Stimulated activated CD4-positive, alpha-beta T cell treated with anti-CD3 and anti-CD28 coated beads, Interleukin-15, amount 100 ng/mL, for 48 hours (primary cell): ENCODE results near the gene DTNBP1.

Experiments used
- DNase-seq, 2 donors: peaks; one replicate each; pipeline ENCODE4 v3.0.0-alpha.2; 2020; ENCODE audit warnings: low read depth in 2 of 2

Gene DTNBP1

DNA sequence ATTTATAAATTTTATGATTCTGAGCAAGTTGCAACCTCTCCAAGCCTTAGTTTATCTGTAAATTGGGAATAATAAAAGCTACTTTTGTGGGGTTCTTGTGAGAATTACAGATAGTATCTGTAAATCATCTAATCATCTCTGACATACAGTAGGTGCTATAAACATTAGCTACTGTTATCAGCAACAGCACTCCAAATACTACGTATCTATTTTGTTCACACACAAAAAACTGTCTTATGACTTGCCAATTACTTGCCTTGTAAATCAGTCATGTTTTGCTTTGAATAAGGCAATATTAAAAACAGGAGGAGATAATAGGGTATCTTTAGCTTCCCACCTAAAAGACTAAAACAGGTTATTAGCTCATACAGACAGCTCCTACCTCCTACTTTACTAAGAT, 36.7 kb downstream of the DTNBP1 start:
- no peak for DNase-seq

DNA sequence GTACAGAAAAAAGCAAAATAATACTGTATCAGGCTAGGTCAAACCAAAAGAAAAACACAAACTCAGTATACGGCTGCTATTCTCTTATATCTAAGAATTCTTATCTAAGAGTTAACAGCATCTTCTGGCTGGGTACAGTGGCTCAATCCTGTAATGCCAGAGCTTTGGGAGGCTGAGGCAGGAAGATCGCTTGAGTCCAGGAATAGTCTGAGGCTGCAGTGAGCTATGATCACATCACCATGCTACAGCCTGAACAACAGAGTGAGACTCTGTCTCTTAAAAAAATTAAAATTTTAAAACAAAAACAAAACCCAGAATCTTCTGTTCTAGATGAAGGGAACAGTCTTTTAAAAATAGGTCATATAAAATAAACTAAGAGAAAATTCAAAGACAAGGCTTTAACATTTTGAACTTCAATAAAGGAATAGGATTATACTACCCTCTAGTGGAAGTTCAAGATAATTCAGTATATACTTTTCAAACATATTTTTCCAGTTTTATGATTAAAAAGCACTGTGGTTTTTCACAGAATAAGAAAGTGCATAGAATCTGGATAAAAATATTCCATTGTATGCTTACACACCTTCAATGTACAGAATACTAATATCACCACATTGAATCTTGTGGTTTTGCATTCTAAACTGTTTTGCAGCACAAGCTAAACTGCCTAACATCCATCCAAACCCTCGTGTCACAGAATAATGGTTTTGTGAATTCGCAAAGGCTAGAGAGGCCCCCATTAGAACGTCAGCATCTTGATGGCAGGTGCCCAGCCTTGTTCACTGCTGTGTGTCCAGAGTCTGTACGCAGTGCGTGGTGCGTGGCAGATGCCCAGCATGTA, 39.3 kb downstream of the DTNBP1 start:
- no peak for DNase-seq

DNA sequence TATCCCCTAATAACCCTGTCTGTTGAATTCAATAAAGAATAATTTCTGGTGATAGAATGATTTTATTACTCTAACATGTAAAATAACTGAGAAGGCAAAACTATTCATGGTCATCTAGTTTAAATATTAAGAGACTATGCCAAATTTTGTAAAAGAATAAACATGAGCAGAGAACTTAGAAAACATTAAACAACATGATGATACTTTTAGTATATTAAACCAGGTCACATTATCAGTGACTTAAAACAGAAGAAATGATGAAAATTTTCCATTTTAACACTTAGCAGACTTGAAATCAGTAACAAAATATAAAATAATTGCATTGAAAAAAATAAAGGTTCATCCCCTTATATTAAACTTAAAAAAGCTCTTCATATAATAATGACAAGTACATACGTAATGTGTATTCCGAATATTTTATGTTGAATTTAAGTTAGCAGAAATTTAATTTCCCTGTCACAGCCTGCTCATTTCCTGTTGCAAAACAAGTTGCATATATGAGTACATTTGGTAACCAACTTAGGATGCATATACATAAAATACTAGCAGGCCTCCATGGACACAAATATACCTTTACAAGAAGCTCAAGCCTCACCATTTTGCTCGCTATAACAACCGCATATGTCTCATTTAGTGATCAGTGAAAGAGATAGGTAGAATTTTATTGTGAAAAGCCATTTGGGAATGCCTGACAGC, 40.6 kb downstream of the DTNBP1 start:
- DNase-seq, result no peak

DNA sequence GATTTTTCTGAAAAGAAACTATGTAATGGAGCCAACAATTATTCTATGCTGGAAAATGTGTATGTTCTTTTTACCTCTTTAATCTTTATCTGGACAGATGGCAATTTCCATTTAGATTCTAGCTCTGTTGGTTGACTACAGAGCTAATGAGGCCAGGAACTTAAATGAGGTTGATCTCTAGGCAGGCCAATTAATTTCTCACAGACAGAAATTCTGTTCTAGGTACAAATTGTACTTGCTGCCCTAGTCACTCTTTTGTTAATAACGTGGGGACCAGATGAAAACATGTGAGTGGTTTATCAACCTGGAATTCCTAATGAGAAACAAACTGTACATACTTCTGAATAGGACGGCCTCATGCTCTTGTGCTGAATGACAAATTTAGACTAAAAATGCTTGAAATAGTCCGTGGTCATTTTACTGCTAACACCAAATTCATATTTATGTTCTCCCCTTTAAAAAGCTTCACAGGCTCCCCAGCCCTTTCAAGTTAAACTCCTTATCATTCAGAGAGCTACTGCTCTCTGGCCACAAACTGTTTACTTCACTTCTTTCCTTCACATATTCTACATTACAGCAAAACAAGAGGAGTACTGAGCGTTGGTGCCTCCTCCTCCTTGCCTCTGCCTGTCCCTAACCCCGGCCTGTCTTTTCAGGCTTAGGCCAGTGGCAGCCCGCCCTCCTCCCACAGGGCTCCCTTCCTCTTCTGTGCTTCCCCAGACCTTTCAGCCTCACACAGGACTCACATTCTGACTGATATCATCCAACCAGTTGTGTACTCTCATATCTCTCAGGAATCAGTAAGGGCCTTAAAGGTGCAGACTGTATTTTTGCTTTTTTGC, 41.4 kb downstream of the DTNBP1 start:
- no peak for DNase-seq

DNA sequence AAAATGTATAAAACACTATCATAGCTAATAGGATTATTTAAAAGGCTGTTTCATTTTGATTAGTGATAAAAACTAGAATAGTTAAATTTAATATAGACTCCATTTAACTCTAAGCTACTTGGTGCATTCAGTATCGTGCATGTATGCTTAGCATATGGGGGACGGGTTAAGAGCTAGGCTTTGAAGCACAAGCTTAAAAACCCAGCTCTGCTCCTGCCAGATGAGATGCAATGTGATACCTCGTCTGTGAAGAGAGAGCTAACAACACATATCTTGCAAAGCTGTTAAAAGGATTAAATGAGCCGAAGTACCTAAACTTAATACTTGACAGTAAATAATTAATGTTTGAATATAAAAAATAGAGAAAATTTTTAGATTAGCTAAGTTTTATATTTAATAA, 42.2 kb downstream of the DTNBP1 start:
- no peak for DNase-seq

DNA sequence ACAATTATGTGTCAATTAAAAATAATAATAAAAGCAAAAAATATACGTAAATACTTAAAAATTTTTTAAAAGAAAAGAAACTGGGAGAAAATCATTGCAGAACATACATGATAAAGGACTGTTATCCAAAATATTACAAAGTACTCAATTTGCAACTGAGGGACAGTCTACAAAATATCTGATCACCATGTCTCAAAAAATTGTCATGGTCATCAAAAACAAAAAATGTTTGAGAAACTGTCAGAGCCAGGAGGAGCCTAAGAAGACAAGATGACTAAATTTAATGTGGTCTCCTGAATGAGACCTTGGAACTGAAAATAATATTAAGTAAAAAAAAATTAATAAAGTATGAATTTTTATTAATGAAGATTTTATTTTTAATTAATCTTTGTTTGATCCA, 43.5 kb downstream of the DTNBP1 start:
- no peak for DNase-seq

DNA sequence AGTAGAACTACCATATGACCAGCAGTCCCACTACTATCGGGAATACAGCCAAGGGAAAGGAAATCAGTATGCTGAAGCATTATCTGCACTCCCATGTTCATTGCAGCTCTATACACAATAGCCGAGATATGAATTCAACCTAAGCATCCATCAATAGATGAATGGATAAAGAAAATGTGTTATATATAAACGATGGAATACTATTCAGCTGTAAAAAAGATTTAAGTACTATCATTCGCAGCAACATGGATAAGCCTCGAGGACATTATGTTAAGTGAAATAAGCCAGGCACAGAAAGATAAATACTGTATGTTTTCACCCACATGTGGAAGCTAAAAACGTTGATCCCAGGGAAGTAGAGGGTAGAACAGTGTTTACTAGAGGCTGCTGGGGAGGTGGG, 44.1 kb downstream of the DTNBP1 start:
- no peak for DNase-seq

DNA sequence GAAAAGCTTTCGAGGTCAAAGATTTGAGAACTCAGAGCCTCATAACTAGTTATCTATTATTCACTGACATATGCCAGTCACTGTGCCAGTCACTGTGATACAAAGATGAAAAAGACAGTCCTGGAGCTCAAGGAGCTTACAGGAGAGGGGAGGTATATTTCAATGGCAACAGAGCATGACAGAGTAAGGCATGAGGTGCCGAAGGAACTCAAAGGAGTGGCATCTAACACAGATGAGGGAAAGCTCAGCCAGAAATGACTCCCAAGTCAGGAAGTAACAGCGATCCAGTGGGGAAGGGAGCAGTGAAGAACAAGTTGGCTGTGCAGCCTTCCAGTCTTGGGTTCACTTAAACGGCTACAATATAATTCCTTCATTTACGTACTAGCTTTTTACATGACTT, 46.6 kb downstream of the DTNBP1 start:
- no peak for DNase-seq

DNA sequence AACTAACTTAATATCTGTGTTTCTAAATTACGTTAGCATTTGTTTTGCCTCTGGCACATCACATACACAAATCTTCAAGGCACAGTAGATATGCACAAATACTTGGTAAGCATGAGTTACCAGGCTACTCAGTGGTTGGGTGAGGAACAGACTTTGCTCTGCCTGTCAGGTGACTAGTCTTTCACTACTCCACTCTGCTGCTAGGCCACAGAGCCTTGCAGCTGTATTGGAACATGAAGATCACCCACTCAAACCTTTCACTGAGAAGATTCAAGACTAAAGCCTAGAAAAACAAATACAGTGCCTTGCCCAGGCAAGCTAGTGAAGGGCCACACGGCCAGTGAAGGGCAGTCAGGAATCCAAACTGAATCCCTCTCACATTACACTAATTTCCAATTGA, 47.0 kb downstream of the DTNBP1 start:
- no peak for DNase-seq

DNA sequence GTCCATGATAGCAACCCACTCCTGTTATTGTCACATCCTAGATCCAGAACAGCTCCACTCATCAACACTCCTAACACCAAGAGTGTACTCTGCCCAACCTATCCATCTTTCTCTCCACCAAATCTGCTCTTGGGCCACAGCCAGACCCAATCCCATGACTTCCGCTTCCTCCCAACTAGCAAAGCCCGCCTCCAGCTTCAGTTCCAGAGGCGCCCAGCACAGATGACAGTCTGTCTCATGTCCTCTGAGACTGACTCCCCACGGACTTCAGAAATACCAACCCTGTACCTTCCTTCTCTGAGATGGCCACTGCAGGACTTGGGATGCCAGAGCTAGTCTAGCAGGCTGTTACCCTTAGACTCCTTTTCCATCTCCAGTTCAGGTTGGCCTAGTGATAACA, 48.6 kb downstream of the DTNBP1 start:
- no peak for DNase-seq

DNA sequence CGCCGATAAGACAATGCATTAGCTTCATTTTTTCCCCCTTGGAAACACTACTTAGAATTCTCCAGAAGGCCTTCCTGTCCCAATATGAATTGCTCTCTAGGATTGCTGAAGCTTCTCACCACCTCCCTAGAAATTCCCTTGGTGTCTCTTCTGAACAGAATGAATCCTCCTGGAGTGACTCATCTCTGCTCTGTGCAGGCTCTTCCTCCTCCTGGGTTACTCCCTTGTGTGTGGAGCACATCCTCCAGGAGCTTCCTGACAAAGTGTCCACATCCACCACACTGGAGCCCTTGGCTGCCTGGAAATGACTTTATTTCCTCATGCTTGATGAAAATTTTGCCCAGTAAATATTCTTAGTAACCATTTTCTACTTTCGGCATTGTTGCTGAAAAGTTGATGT, 54.4 kb downstream of the DTNBP1 start:
- DNase-seq, result no peak

DNA sequence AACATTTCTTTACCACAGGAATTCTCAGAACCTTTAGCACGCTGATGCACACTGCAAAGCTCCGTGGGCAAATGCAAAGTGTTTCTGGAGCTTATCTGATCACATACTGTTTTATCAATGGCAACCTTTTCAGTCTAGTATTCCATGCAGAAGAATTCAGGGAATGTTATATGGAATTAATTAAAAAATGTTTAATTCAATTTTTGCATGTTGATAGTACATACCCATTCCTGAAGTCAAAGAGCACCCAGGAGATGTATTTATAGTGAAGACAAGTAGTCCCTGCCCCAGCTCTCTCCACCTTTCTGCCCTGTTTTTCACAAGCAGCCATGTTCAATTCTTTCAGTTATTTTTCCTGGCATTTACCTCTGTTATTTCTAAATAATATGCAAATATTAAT, 55.2 kb downstream of the DTNBP1 start:
- DNase-seq, result no peak

DNA sequence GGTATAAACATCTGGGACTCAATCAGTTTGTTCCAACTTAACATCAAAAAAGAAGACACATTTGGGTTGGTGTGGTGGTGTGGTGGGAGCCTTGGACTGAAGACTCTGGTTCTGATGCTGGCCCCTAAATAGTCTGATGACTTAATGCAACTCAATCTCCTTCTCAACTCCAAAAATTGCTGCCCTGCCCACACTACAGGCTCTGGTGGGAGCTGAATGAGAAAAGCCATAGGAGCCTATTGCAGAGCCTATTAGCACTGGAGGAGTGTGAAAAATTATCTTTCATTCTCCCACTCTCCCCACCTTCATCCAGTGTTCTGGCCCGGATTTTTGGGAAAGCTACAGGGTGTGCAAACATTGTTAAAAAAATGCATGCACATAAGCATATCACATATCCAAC, 56.5 kb downstream of the DTNBP1 start:
- no peak for DNase-seq

DNA sequence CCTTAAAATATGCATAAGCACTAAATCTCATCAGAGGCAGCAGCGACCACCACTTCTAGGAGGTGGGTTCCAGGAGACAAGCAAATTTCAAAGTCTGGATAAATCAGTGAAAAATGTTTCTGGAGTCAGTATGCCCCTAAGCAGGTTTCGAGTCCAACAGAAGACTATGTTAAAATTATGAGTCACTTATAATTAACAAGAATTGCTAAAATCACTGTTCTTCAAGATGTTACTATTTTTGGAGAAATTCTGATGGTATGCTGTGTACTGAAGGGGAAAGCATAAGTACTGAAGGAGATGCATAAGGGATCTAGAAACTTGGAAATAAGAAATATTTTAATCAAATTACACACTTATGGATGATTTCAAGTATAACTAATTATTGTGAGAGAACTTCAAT, 58.0 kb downstream of the DTNBP1 start:
- DNase-seq, result no peak

DNA sequence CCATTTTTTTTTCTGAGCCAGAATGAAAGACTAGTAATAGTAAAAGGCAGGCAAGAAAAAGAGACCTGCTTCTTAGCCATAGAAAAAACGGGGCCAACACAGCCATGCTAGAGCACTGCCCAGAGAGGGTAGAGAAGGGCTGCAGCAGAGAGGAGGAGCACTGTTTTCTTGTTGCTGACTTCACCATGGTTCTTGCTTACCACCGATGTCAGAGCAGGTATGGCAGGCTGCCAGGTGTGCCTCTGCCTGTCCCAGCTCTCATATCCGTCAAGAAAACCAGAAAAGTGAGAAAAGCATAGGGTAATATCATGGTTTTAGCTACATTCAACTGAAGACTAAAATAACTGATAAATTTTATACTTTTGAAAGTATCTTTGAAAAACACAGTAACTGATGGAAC, 60.7 kb downstream of the DTNBP1 start:
- DNase-seq, result no peak

DNA sequence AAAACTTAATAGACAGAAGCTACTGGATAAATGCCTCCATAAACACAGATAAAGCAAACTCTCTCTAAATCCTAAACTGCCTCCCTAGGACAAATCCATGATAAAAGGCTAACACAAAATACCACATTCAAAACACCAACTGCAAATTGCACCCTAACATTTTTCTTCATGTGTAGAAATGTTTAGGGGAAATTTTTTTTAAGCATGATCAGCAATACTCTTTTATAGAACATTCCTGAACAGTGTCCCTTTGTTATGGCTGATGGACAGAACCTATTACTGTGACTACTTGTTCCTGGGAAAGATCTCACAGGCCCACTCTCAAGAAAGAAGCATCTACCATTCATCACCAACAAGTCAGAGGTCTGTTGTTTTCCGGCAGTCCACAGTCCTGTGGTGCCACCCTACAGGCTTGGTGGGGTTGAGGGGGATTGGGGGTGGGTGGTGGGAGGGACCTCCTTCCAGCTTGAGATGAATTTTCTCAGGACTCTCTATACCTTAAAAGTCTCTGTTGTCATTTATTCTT, 64.5 kb downstream of the DTNBP1 start:
- DNase-seq, result no peak

DNA sequence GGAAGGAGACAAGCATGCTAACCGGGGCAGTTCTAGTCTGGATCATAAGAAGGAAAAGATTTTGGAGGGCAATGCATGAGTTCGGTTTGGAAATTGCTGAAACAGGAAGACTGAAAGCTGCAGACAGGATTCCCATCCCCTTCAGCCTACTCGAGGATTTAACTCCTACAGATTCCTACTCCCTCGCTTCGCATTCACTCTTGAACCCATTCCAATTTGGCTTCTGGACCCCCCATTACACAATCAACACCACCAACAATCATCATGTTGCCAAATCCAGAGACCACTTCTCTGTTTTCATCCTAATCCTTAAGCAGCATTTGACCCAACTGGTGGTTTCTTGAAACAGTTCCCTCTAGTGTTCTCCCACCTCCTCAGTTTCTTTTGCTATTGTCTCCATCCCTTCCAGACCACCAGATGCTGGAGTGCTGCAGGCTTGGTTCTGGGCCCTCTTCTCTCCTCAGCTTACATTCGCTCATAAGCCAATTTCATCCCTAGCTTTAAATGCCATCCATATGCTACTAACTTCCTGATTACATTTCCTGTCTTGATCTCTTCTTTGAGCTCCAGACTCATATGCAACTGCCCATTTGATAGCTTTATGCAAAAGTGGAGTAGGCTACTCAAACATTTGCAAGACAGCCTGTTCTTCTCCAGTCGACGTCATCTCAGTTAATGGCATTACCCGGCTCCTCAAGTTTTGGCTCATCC, 66.5 kb downstream of the DTNBP1 start:
- no peak for DNase-seq

DNA sequence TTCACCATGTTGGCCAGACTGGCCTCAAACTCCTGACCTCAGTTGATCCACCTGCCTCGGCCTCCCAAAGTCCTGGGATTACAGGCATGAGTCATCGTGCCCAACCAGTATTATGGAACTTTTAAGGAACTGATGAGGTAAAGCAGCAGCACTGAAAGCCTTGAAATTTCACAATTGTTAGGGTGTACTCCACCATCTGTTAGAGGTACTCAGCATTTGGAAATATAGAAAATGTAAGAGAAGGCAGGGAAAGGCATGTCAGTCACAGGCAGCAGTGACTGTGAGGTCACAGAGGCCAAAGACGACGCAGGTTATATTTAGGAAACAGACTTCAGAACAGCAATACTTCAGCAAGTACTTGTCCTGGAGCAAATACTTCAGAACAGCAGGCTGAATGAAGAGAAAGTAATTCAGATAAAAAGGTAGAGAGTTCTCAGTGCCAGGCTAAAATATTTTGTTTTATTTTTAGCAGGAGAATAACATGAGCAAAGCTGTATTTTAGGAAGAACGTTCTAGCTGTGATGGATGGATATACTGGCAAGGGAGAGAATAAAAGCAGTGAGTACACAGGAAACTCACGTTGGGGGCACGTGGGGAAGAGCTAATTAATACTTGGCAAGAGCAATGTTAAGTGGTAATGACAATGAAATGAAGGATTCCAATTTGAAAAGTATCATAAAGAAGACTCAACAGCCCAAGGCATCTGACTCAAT, 67.2 kb downstream of the DTNBP1 start:
- no peak for DNase-seq

DNA sequence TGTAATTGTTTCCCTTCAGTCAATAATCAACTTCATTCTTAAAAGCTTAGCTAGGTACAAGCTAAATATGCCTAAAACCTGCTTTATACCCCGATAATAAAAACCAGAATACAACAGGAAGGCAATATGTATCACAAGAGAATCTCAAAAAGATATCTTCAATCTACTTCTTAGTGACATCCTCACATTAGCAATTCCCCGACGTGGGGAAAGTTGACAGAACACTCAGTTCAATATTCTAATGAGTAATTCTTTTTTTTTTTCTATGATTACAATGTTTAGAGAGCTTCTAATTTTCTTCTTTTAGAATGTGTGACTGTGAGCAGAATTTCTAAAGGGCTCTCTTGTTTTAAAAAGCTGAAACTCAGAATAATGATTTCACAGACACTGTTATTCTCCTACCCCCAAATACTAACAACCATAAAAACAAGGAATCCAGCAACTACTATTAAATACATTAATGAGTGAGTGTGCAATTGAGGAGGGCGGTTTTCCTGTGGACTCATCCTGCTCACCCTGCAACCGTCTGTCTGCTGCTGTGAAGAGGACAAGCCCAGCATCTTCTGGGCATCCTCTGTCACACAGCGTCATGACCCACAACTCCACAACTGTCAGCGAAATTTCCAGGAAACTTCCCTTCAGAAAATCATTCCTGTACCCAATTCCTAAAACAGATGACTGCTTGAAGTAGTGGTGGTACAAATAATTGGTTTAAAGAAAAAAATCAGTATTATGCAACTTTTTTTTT, 68.1 kb downstream of the DTNBP1 start:
- DNase-seq, result no peak

DNA sequence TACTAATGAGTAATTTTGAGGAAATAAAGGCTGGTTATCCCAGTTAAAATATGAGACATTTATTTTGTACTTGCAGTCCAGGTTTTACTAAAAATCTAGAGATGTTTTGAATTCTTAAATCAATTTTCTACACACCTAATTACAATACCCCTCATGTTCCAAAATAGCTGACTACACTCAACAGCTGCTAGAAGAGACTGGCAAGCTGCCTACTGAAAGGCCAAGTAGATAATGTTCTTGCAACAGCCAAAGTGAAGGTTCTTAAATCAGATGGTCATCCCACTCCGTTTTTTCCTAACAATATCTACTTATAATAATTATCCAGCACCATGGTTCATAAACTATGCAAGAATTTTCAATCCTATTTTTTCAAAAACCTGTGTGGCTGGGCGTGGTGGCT, 69.0 kb downstream of the DTNBP1 start:
- DNase-seq, result no peak
